ENCODE measurements around the gene TNFRSF13B. TPM values are rescaled to one million over a fixed set of nuclear protein-coding genes. Genes with fewer than 3 reads are reported as not detected.
"Not testable (repeated sequence)": the region's sequence is repeated elsewhere in the genome, so short reads cannot be mapped to it uniquely, and the experiment has no call there.

The TNFRSF13B gene
- total and polyA plus RNA-seq, 2 donors (not counting 3 experiments of a cell fraction or from before 2014, with no cell fraction given): not detected

GRCh38 chr17:17007891-17008290 lies 36.0 kb upstream of the TNFRSF13B start:
- H3K79me2 ChIP-seq (ENCODE audit: control insufficient read depth, insufficient read depth, low read length); CTCF ChIA-PET; BruUV-seq (replicated peaks); H3K9me1 ChIP-seq (replicated peaks; ENCODE audit: control insufficient read depth, extremely low read depth, insufficient read depth, low read length); H3K9ac ChIP-seq (replicated peaks; ENCODE audit: extremely low read depth, insufficient read depth, low read length); H2AFZ ChIP-seq (ENCODE audit: low read depth, low read length); DNase-seq (ENCODE audit: low read depth, low spot score); H3K4me2 ChIP-seq (ENCODE audit: insufficient read depth, low read length); FAIRE-seq; H3K27ac ChIP-seq (ENCODE audit: insufficient read depth, low read depth, low read length); H3K4me1 ChIP-seq (ENCODE audit: control insufficient read depth, extremely low read depth, insufficient read depth, low read length); H4K20me1 ChIP-seq (replicated peaks; ENCODE audit: control insufficient read depth, extremely low read depth, insufficient read depth, low read length); H3K27me3 ChIP-seq (ENCODE audit: control insufficient read depth in 2 of 2, insufficient read depth in 2 of 2, low read length in 2 of 2); H3K36me3 ChIP-seq (ENCODE audit: control insufficient read depth in 2 of 2, extremely low read depth in 1 of 2, insufficient read depth in 2 of 2, low read length in 2 of 2); dilution Hi-C loops (cut with MboI; ENCODE audit: extremely low pct_ligation_motif_present, low sequenced_read_pairs); POLR2A ChIA-PET; H3K4me3 ChIP-seq (replicated peaks in 1 of 3; ENCODE audit: insufficient read depth in 1 of 3, low read depth in 1 of 3, low read length in 3 of 3); H3K9me3 ChIP-seq (replicated peaks; ENCODE audit: control insufficient read depth, insufficient read depth, low read length): not testable (repeated sequence)
- intact Hi-C loops (cut with micrococcal nuclease): loop anchor here (10.0 kb wide), 3 partner anchors 57 to 307 kb away; partner anchors contain the start of gene FLCN

GRCh38 chr17:17004997-17005614 lies 33.2 kb upstream of the TNFRSF13B start:
- peak; percentile 73 for FAIRE-seq
- H3K79me2 ChIP-seq (ENCODE audit: control insufficient read depth, insufficient read depth, low read length); POLR2A ChIA-PET; H4K20me1 ChIP-seq (replicated peaks; ENCODE audit: control insufficient read depth, extremely low read depth, insufficient read depth, low read length); H2AFZ ChIP-seq (ENCODE audit: low read depth, low read length); dilution Hi-C loops (cut with MboI; ENCODE audit: extremely low pct_ligation_motif_present, low sequenced_read_pairs); H3K4me2 ChIP-seq (ENCODE audit: insufficient read depth, low read length); BruUV-seq (replicated peaks); H3K9ac ChIP-seq (replicated peaks; ENCODE audit: extremely low read depth, insufficient read depth, low read length); H3K36me3 ChIP-seq (ENCODE audit: control insufficient read depth in 2 of 2, extremely low read depth in 1 of 2, insufficient read depth in 2 of 2, low read length in 2 of 2); H3K4me1 ChIP-seq (ENCODE audit: control insufficient read depth, extremely low read depth, insufficient read depth, low read length); H3K27me3 ChIP-seq (ENCODE audit: control insufficient read depth in 2 of 2, insufficient read depth in 2 of 2, low read length in 2 of 2); H3K27ac ChIP-seq (ENCODE audit: insufficient read depth, low read depth, low read length); H3K9me3 ChIP-seq (replicated peaks; ENCODE audit: control insufficient read depth, insufficient read depth, low read length); H3K9me1 ChIP-seq (replicated peaks; ENCODE audit: control insufficient read depth, extremely low read depth, insufficient read depth, low read length); H3K4me3 ChIP-seq (replicated peaks in 1 of 3; ENCODE audit: insufficient read depth in 1 of 3, low read depth in 1 of 3, low read length in 3 of 3); DNase-seq (ENCODE audit: low read depth, low spot score): not testable (repeated sequence)
- CTCF ChIA-PET: interaction anchor here (1.3 kb wide), 1 partner anchor 137 kb away, joined by 6 read pairs; no protein-coding TSS in a partner anchor
- intact Hi-C loops (cut with micrococcal nuclease): loop anchor here (5.0 to 10.0 kb wide), 4 partner anchors 60 to 310 kb away; partner anchors contain the start of genes FLCN and PLD6
